Subcutaneous abdominal adipose tissue (tissue), 5 donors: ENCODE results near the gene MITF.
A peak's percentile ranks its signal among the peaks of the same experiment; 100 is the strongest.

Experiments used
- H3K27ac ChIP-seq: one replicate; pipeline ENCODE4 v1.7.0; 2013; ENCODE audit warnings: low read depth, mild to moderate bottlenecking, inconsistent platforms, low read length, moderate library complexity
- H3K27me3 ChIP-seq, 5 donors: one replicate each; pipeline ENCODE4 v1.7.0; 2013; ENCODE audit warnings: low read length in 5 of 5, inconsistent platforms in 1 of 5; ENCODE audit not compliant: control insufficient read depth in 5 of 5, insufficient read depth in 4 of 5
- H3K36me3 ChIP-seq, 5 donors: one replicate each; pipeline ENCODE4 v1.7.0; 2013; ENCODE audit warnings: low read length in 5 of 5; ENCODE audit not compliant: control insufficient read depth in 5 of 5, insufficient read depth in 5 of 5
- H3K4me1 ChIP-seq, 5 donors: one replicate each; pipeline ENCODE4 v1.7.0; 2013; ENCODE audit warnings: low read length in 5 of 5, mild to moderate bottlenecking in 3 of 5, moderate library complexity in 1 of 5; ENCODE audit not compliant: control insufficient read depth in 5 of 5, insufficient read depth in 5 of 5
- H3K4me3 ChIP-seq, 5 donors: one replicate each; pipeline ENCODE4 v1.7.0; 2013; ENCODE audit warnings: low read length in 5 of 5, low read depth in 1 of 5
- H3K9ac ChIP-seq, 5 donors: one replicate each; pipeline ENCODE4 v1.7.0; 2013; ENCODE audit warnings: low read length in 5 of 5, mild to moderate bottlenecking in 4 of 5, moderate library complexity in 3 of 5
- H3K9me3 ChIP-seq, 5 donors: one replicate each; pipeline ENCODE4 v1.7.0; 2013; ENCODE audit warnings: low read length in 5 of 5; ENCODE audit not compliant: control insufficient read depth in 5 of 5
- donor health status: healthy.
- donor health status: healthy.
- donor health status: healthy.
- donor health status: healthy.
- donor health status: healthy.

Gene MITF

DNA sequence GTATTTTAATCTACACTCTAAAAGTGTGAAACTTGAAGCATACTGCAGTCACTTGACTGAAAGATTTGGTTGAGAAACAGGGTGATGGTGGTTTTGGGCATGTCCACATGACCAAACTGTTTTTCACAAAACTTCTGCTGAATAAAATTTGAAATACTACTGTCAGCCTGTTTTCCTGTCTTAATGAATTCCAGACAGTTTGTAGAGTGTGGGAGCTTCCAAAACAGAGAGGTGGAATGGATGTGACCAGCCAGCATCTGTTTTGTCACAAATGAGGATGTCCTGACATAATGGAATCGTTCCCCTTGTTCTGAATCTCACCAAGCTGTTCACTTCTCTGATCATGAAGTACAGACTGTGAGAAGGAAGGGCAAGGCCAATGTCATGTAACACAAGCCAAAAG is 11.8 kb downstream of the MITF start:
- Histone ChIP-seq H3K27ac (peak overlapping the region; percentile 47), H3K4me1 (peaks cover 0 to 51% (median 45%) of the 10 kb centered on the region in 5 donors), H3K36me3 (no peaks in the 10 kb centered on the region), H3K4me3 (no peak overlapping the region), H3K9ac (no peak overlapping the region), H3K9me3 (peaks cover 0 to 4% (median 0%) of the 10 kb centered on the region in 5 donors), H3K27me3 (no peaks in the 10 kb centered on the region)

DNA sequence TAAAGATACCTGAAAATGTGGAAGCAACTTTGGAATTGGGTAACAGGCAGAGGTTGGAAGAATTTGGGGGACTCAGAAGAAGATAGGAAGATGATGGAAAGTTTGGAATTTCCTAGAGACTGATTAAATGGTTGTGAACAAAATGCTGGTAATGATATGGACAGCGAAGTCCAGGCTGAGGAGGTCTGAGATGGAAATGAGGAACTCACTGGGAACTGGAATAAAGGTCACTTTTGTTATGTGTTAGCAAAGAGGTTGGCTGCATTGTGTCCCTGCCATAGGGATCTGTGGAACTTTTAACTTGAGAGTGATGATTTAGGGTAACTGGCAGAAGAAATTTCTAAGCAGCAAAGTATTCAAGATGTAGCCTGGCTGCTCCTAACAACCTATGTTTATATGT is 13.0 kb downstream of the MITF start:
- no peak overlapping the region for H3K27ac ChIP-seq
- H3K4me3 ChIP-seq = no peak overlapping the region
- peaks cover 0 to 4% (median 0%) of the 10 kb centered on the region in 5 donors for H3K9me3 ChIP-seq
- H3K36me3 ChIP-seq = no peaks in the 10 kb centered on the region
- peaks cover 0 to 40% (median 36%) of the 10 kb centered on the region in 5 donors for H3K4me1 ChIP-seq
- H3K9ac ChIP-seq = no peak overlapping the region
- no peaks in the 10 kb centered on the region for H3K27me3 ChIP-seq

DNA sequence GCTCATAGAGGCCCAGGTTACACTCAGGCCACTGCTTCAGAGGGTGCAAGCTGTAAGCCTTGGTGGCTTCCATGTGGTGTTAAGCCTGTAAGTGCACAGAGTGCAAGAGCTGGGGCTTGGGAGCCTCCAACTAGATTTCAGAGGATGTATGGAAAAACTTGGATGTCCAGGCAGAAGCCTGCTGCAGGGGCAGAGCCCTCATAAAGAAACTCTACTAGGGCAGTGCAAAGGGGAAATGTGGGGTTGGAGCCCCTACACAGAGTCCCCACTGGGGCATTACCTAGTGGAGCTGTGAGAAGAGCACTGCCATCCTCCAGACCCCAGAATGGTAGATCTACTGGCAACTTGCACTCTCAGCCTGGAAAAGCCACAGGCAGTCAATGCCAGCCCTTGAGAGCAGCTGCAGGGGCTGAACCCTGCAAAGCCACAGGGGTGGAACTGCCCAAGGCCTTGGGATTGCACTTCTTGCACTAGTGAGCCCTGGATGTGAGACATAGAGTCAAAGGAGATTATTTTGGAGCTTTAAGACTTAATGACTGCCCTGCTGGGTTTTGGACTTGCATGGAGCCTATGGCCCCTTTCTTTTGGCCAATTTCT is 14.0 kb downstream of the MITF start:
- Histone ChIP-seq H3K36me3 (no peaks in the 10 kb centered on the region), H3K4me3 (peak overlapping the region in 1 of 5 donors; percentile 20)

DNA sequence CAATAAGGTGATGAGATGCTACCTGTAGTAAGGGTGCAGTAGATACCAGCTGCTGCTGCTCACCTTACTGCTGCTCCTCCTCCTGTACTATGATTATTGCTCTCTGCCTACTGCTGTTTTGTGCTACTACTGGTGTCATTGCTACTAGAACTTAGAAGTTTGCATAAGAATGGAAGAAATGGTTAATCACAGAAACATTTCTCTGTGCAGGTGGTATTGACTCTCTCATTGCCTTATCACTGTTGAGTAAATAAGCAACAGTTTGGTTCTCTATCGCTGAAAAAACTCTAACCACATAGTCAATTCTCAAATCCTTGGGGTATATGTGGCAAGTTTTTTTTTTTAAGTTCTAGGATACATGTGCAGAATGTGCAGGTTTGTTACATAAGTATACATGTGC is 16.5 kb downstream of the MITF start:
- H3K4me3 ChIP-seq = no peak overlapping the region
- peaks cover 0 to 4% (median 0%) of the 10 kb centered on the region in 5 donors for H3K9me3 ChIP-seq
- no peak overlapping the region for H3K27ac ChIP-seq
- H3K36me3 ChIP-seq = no peaks in the 10 kb centered on the region
- peaks cover 0 to 32% (median 28%) of the 10 kb centered on the region in 5 donors for H3K4me1 ChIP-seq
- no peak overlapping the region for H3K9ac ChIP-seq
- H3K27me3 ChIP-seq = no peaks in the 10 kb centered on the region

More for the DNA sequence above, 14.0 kb downstream of the MITF start:
- Histone ChIP-seq H3K4me1 (peaks cover 0 to 42% (median 34%) of the 10 kb centered on the region in 5 donors), H3K9ac (no peak overlapping the region), H3K27ac (no peak overlapping the region), H3K27me3 (no peaks in the 10 kb centered on the region), H3K9me3 (peaks cover 0 to 4% (median 0%) of the 10 kb centered on the region in 5 donors)

DNA sequence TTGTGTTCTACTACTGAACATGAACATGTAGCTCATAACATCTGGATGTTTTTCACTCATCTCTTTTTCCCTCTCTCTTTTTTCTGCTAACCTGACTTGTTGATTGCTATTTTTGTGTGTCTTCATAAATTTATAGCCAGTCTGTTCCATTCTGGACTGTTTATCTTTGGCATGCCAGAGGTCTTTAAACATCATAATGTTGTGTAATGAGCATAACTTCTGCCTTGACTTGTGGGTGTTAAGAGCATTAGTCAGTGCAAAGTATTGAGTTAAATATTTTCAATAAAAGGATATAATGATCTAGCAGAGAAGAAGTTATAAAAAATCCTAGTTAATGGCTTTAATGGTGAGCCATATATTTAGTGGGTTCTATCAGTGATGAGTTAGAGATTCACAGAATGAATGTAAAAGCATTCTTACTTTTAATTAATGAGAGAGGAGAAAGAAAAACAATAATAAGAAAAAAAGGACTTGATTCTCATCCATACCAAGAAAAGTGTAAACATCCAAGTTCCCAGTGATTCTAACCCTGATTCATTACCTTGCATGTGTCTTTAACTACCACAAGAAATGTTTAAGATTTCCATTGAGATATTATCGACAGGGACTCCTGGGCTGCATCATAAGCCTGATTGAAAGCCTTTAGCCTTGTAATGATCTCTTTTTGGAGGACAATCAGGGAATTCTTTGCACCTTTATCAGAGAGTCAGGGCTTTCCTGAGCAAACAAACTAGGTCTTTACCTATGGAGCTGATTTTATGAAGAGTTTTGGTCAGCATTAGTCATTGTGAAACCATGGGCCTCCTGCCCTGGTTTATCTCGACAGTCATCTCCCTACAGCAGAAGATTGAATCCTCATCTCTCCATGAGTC is 22.9 kb downstream of the MITF start:
- Histone ChIP-seq H3K9me3 (no peaks in the 10 kb centered on the region), H3K9ac (no peak overlapping the region), H3K4me1 (peaks cover 0 to 59% (median 41%) of the 10 kb centered on the region in 5 donors), H3K4me3 (no peak overlapping the region), H3K27me3 (no peaks in the 10 kb centered on the region), H3K36me3 (no peaks in the 10 kb centered on the region), H3K27ac (peak overlapping the region; percentile 2)

DNA sequence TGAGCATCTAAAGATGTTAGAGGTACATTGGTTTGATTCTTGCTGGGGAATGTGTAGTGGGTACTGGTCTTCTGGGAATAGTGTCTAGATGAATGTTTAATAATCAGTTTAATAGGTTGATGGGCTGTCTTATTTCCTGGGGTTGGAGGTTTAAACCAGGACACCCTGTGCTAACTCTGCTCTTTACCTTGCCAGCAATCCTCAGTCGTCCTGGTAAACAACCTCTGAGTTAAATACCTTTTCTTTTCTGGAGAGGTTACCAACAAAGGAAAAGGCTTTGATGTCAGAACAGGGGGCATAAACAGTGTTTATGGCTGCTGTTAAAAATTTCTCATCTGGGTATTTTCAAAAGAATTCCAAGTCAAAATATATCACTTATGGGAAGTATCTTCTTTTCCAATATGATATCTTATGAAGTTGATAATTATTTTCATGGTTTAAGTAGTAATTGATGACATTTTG is 23.5 kb downstream of the MITF start:
- Histone ChIP-seq H3K4me1 (peaks cover 0 to 58% (median 39%) of the 10 kb centered on the region in 5 donors), H3K4me3 (no peak overlapping the region), H3K9me3 (no peaks in the 10 kb centered on the region), H3K27ac (peak overlapping the region; percentile 0), H3K36me3 (no peaks in the 10 kb centered on the region), H3K27me3 (no peaks in the 10 kb centered on the region), H3K9ac (no peak overlapping the region)

DNA sequence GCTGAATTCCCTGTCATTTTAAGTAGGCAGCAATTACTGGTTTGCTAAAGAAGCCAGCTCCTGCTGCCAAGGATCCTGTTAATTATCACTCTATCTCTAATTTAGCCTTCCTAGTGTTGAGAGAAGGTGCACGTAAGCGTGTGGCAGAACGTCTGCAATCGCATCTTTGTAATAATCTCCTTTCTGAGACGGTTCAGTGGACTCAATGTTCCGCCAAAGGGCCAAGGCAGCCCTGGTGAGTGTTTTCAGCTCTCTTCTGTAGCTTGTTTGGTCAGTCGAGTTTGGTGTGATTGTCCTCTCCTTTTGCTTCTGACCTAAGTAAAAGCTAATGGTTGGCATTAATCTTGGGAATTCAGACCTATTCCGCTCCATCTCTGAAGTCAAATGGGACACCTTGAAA is 24.2 kb downstream of the MITF start:
- H3K9me3 ChIP-seq = no peaks in the 10 kb centered on the region
- no peak overlapping the region for H3K9ac ChIP-seq
- H3K27ac ChIP-seq = peak overlapping the region; percentile 44
- peak overlapping the region in 1 of 5 donors; percentile 0 for H3K4me3 ChIP-seq
- no peaks in the 10 kb centered on the region for H3K36me3 ChIP-seq
- peaks cover 0 to 56% (median 41%) of the 10 kb centered on the region in 5 donors for H3K4me1 ChIP-seq
- H3K27me3 ChIP-seq = no peaks in the 10 kb centered on the region

DNA sequence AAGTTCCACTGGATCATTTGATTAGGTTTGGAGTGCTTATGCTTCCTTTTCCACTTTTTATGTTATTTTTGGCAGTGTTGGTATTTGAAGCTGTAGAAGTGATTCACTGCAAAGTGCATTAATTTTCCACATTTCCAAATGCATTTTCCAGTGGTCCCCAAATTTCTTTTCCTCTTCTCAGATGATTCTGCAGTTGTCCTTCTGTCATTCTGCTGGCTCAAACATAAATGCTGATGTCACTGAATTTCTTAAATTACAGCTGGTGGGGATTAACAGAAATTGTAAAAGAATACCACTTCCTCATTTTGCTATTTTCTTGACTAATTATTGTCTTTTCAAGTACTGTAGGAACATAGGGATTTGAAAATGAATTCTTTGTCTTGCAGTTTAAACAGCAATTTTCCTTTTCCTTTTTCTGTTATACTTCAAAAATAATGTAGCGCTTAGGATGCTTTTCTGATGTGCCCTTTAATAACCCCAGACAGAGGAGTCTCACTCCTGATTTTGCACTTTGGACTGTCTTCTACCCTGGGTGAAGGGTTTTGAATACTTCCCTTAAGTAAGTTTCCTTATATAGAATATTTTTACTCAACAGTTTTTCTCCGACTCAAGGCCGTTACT is 25.0 kb downstream of the MITF start:
- peak overlapping the region in 1 of 5 donors; percentile 29 for H3K9ac ChIP-seq
- peaks cover 0 to 55% (median 41%) of the 10 kb centered on the region in 5 donors for H3K4me1 ChIP-seq
- H3K9me3 ChIP-seq = no peaks in the 10 kb centered on the region
- peak overlapping the region; percentile 44 for H3K27ac ChIP-seq
- no peaks in the 10 kb centered on the region for H3K27me3 ChIP-seq
- no peaks in the 10 kb centered on the region for H3K36me3 ChIP-seq
- peak overlapping the region in 2 of 5 donors; percentile 0 to 39 for H3K4me3 ChIP-seq

DNA sequence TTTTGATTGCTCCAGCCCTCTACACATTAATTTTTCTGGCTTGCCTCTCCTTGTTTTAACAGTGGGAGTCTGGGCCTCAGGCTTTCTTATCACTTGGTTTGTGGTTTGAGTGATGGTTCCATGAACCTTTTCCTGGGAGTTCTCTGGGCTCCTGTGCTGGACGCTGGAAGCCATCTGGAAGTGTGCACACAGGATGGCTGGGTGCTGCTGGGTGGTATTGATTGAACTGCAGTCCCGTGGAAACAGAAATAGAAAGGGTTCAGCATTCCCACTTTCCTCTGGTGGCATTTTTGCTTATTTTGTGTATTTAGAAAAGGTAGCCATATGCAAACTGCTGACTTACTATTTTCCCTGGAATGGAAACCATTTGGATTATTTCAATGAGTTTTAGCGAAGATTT is 25.6 kb downstream of the MITF start:
- Histone ChIP-seq H3K4me1 (peaks cover 0 to 55% (median 41%) of the 10 kb centered on the region in 5 donors), H3K27me3 (no peaks in the 10 kb centered on the region), H3K36me3 (no peaks in the 10 kb centered on the region), H3K4me3 (peak overlapping the region in 1 of 5 donors; percentile 39), H3K9me3 (no peaks in the 10 kb centered on the region), H3K27ac (peak overlapping the region; percentile 44), H3K9ac (peak overlapping the region in 1 of 5 donors; percentile 29)
